GM19035 (cell line): Measurements from ENCODE around the gene MFNG.
A peak's percentile ranks its signal among the peaks of the same experiment; 100 is the strongest.

Experiments used
- ATAC-seq: cut with Tn5 transposase; IDR thresholded peaks from one replicate; pipeline ENCODE4 v1.9.1; 2021; ENCODE audit not compliant: unreplicated experiment

MFNG gene

GRCh38 chr22:37497062-37497599, 10.9 kb upstream of the MFNG start:
- ATAC-seq: no peak

GRCh38 chr22:37496651-37497050, 10.5 kb upstream of the MFNG start:
- ATAC-seq: no peak

- ATAC-seq: no peak
Observed at GRCh38 chr22:37493979-37494378, 7.8 kb upstream of the MFNG start.

GRCh38 chr22:37492428-37493344, 6.5 kb upstream of the MFNG start:
- no peak for ATAC-seq

DNA sequence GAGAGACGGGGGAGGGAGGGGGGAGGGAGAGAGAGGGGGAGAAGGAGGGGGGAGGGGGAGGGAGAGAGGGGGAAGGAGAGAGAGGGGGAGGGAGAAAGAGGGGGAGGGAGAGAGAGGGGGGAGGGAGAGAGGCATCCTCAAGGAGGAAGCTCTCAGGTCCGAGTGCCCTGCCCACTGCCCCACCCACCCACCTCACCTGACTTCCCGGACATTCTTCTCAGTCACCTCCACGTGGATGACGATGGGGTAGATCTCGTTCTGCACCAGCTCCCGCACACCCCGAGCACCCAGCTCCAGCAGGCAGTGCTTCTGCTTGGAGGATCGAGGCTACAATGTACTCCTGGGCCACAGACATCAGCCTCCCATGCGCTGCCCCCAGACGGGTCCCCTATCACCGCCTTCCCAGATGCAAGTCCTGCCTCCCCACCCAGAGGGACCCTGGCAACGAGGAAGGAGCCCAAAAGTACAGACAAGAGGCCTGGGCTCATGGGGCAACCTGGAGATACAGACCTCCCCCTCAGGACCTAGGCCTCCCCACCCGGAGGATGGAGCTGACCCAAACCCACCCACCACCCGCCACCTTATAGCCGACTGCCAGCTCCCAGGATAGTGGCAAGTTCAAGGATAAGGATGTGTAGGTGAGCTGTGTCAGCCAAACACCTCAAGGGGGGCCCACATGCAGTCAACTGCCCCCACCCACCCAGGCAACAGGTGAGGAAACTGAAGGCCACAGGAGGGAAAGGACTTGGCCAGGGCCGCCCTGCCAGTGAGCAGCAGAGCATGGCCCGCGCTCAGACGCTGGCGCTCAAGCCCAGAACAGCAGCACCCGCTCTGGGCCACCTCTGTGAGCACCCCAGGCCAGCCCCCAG, 5.6 kb upstream of the MFNG start:
- ATAC-seq: no peak

DNA sequence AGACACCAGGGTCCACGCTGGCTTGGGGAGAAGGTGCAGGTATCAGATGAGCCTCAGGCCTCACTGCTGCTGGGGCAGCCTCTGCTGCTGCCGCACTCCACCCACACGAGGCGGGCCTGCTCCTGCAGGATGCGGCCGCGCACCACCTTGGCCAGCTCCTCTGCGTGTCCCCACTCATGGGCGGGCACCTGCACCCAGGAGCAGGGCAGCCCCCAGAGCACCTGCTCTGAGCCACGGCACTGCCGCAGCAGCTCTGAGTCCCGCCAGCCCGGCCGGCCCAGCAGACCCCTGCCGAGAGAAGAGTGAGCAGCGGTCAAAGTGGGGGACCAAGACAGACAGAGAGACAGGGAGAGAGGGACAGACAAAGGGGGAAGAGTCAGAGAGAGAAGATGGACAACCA, 4.9 kb upstream of the MFNG start:
- ATAC-seq: no peak

DNA sequence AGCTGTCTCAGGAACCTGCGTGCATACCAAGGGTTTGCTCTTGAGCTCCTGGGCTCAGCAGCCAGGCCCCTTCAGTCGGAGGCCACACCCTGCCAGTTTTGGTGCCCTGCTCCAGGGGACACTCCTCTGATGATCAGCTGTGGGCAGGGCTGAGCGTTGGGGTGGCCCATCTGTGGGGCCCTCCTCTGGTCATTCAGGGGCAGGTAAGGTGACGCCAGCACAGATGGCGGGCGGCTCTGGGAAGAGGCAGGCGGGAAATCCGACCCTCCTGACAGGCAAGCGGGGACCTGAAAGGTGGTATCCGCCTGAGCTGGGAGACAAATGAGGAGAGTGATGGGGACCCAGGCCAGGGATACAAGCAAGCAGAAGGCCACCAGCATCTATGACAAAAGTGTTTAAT, 3.8 kb upstream of the MFNG start:
- ATAC-seq: no peak

DNA sequence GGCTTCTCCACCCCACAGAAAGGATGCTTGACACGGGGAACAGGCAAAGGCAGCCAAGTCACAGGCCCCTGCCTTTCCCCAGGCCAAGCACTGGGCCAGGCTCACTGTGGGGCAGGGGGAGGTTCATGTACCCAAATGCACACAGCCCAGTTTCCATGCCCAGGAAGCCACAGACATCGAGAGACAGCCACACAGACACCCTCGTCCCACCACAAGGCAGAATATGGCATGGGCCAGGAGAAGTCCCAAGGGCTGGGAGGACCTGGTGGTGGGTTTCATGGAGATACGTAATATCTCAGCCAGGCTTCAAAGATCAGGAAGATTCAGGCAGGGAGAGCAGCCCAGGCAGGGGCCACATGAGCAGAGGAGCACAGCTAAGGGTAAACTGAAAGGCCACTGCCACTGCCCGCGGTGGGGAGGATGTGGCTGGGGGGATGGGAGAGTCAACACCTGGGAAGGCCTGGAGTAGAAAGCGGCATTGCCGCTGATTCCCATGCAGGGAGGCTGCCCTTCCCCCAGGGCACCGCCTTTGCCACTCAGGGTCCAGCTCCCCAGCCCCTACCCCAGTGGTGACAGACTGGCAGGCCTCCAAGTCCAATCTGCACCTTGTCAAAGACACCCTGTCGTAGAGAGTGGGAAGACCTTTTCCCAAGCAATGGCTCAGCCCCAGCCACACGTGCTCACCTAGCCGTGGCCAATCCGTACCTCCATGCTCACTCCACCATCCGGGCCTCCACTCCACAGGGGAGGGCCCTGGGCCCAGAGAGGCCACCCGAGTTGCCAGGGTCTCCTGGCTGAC, 2.4 kb upstream of the MFNG start:
- no peak for ATAC-seq

DNA sequence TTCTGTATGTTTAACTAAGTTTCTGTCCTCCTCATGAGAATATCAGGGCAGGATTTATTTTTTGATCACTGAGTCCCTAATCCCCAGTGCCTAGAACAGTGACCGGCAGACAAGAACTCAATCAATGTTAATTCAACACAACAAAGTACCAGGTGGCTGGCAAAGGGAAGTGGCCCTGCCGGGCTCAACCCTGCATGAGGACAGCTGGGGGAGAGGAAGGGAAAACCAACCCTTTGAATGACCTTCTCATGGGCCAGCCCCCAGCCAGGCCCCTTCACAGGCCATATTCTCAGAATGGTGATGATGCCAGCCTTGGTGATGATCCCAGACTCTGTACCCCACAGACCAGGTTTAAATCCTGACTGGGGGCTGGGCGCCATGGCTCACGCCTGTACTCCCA, 1.4 kb upstream of the MFNG start:
- ATAC-seq: no peak

DNA sequence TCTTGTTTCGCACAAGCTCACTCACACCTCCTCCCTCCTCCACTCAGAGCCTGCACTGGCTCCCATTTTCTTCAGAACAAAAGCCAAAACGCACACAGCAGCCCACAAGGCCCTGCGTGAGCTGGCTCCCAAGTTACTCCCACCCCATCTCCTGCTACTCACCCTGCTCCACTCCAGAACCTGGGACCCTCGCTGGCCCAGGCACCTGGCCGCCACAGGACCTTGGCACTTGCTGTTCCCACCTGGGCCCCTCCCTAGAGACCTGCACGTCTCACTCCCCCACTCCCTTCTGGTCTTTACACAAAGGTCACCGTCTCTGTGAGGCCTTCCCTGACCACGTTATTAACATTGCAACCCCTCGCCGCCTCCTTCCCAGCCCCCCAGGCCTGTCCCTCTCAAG, 945 bp upstream of the MFNG start:
- no peak for ATAC-seq

GRCh38 chr22:37485395-37486223, 575 bp downstream of the MFNG start:
- peak; percentile 28 for ATAC-seq

- no peak for ATAC-seq
Observed at GRCh38 chr22:37484480-37485394, 1.4 kb downstream of the MFNG start.

- ATAC-seq: no peak
Observed at GRCh38 chr22:37483050-37483449, 3.1 kb downstream of the MFNG start.

DNA sequence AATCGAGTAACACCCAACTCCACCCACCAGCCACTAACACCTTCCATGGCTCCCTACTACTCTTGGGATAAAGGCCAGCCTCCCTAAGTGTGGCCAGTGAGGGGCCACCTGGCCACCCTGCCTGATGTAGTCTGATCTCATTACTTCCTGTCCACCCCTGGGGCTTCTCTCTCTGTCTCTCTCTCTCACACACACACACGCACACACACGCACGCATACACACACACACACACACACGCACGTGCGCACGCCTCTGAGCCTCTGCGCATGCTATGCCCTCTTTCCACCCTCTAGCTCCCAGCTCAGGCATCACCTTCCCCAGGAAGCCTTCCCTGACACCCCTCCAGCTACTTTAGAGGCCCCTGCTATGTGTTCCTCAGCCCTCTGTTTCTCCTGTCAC, 3.9 kb downstream of the MFNG start:
- ATAC-seq: no peak

- no peak for ATAC-seq
Observed at GRCh38 chr22:37481347-37481907, 4.8 kb downstream of the MFNG start.

GRCh38 chr22:37480387-37481346, 5.5 kb downstream of the MFNG start:
- ATAC-seq: no peak

- ATAC-seq: no peak
Observed at GRCh38 chr22:37479196-37479595, 7.0 kb downstream of the MFNG start.
